AG04449 (cell line): ENCODE data around the gene NCOA1.

ENCODE experiments used
- CTCF ChIA-PET: fragments of 350-600 bp; formaldehyde crosslinking; extraction: SDS; loops from one replicate; lab custom pipeline; 2021; ENCODE audit warnings: antibody characterized with exemption; lab: Yijun Ruan, JAX
- POLR2A ChIA-PET: fragments of 400-600, 350-600 bp; formaldehyde crosslinking; extraction: SDS; loops from one replicate; lab custom pipeline; 2020; ENCODE audit warnings: antibody characterized with exemption, inconsistent platforms; lab: Yijun Ruan, JAX
- DNase-seq: peaks from one replicate; pipeline ENCODE4 v3.0.0-alpha.2; 2010; ENCODE audit warnings: low read depth, low spot score
- H3K4me3 ChIP-seq: 2 replicates; pipeline ENCODE4 v1.5.1; 2011; ENCODE audit warnings: low read depth, mild to moderate bottlenecking, control low read depth, low read length
- TF ChIP-seq, protein P1 (sequence below): IDR thresholded peaks from one replicate; pipeline ENCODE4 v1.5.1; 2011; ENCODE audit warnings: mild to moderate bottlenecking, moderate library complexity, low read length, control low read depth, inconsistent platforms; ENCODE audit not compliant: insufficient read depth; ENCODE audit errors: missing control alignments

NCOA1 gene

GRCh38 chr2:24638568-24638967, 147.5 kb downstream of the NCOA1 start:
- no peak for DNase-seq
- CTCF ChIA-PET = no interaction called here
- H3K4me3 ChIP-seq = no peak overlapping the region
- TF ChIP-seq, protein P1, sequence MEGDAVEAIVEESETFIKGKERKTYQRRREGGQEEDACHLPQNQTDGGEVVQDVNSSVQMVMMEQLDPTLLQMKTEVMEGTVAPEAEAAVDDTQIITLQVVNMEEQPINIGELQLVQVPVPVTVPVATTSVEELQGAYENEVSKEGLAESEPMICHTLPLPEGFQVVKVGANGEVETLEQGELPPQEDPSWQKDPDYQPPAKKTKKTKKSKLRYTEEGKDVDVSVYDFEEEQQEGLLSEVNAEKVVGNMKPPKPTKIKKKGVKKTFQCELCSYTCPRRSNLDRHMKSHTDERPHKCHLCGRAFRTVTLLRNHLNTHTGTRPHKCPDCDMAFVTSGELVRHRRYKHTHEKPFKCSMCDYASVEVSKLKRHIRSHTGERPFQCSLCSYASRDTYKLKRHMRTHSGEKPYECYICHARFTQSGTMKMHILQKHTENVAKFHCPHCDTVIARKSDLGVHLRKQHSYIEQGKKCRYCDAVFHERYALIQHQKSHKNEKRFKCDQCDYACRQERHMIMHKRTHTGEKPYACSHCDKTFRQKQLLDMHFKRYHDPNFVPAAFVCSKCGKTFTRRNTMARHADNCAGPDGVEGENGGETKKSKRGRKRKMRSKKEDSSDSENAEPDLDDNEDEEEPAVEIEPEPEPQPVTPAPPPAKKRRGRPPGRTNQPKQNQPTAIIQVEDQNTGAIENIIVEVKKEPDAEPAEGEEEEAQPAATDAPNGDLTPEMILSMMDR = no peak
- POLR2A ChIA-PET = no interaction called here

- DNase-seq = no peak
- TF ChIP-seq, protein P1 = no peak
- no peak overlapping the region for H3K4me3 ChIP-seq
- ChIA-PET POLR2A (no interaction called here), CTCF (no interaction called here)
Measured at GRCh38 chr2:24642351-24642750, 151.3 kb downstream of the NCOA1 start.

GRCh38 chr2:24643051-24643450, 152.0 kb downstream of the NCOA1 start:
- TF ChIP-seq, protein P1 = no peak
- POLR2A ChIA-PET = no interaction called here
- no peak for DNase-seq
- CTCF ChIA-PET = no interaction called here
- no peak overlapping the region for H3K4me3 ChIP-seq

- H3K4me3 ChIP-seq = no peak overlapping the region
- TF ChIP-seq, protein P1 = no peak
- ChIA-PET CTCF (interaction anchor here (0.7 kb wide), 1 partner anchor 129 kb away, joined by 3 read pairs; no protein-coding TSS in a partner anchor), POLR2A (no interaction called here)
- no peak for DNase-seq
Measured at GRCh38 chr2:24644032-24644431, 153.0 kb downstream of the NCOA1 start.

DNA sequence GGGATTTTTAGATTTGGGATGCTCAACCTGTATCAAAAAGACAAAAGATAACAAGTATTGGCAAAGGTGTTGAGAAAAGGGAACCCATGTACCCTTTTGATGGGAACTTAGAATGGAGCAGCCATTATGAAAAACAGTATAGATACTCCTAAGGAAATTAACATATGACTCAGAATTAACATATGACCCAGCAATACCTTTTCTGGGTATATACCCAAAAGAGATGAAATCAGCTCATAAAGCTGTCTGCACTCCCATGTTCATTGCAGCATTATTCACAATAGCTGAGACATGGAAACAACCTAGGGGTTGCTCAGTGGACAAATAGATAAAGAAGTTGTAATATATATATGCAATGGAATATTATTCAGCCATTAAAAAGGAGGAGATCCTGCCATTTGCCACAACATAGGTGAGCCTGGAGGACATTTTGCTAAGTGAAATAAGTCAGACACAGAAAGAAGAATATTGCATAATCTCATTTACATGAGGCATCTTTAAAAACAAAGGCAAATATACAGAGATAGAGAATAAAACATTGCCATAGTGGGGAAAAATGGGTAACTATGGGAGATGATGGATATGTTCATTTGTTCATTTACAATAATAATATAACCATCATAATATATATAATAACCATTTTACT, 160.1 kb downstream of the NCOA1 start:
- TF ChIP-seq, protein P1 = no peak
- ChIA-PET CTCF (no interaction called here), POLR2A (no interaction called here)
- no peak overlapping the region for H3K4me3 ChIP-seq
- no peak for DNase-seq

- H3K4me3 ChIP-seq = no peak overlapping the region
- POLR2A ChIA-PET = no interaction called here
- TF ChIP-seq, protein P1 = no peak
- no peak for DNase-seq
- CTCF ChIA-PET = no interaction called here
Measured at GRCh38 chr2:24651643-24652003, 160.6 kb downstream of the NCOA1 start.
